ENCODE results near the gene AKR7A3. TPM values are rescaled to one million over a fixed set of nuclear protein-coding genes. Genes with fewer than 3 reads are reported as not detected.

Gene AKR7A3
- total and polyA plus RNA-seq, 9 of the 15 experiments (the other 6 are each of a cell fraction or from before 2014, with no cell fraction given): 0.04 to 1.5 (median 0.44) TPM; not detected in 1

- TF ChIP-seq U2AF1 (optimal IDR thresholded peaks at IDR 0.05; ENCODE audit: low read depth, low read length) (peak; percentile 97), EP400 (IDR thresholded peaks at IDR 0.05) (peak; percentile 100), CBX3 (IDR thresholded peaks at IDR 0.05; ENCODE audit: borderline replicate concordance in 1 of 2, low read length in 2 of 2) (0 out of 3 replicates have a peak, but pooled peaks of 1 of the 2 experiments have one; percentile 24), SETDB1 (IDR thresholded peaks at IDR 0.05; ENCODE audit: low read length) (peak; percentile 96), ZFX (CRISPR knock-in tag; IDR thresholded peaks at IDR 0.05) (peak; percentile 77), PYGO2 (tag; IDR thresholded peaks at IDR 0.05) (no peak), KLF6 (CRISPR knock-in tag; IDR thresholded peaks at IDR 0.05; ENCODE audit: borderline replicate concordance) (0 out of 2 replicates have a peak, but pooled peaks have one; percentile 12), ATF7 (IDR thresholded peaks at IDR 0.05) (peak; percentile 89), MNT (conservative IDR thresholded peaks at IDR 0.05) (peak; percentile 99 to 100), HDAC2 (IDR thresholded peaks at IDR 0.05) (peak; percentile 87), PCBP2 (IDR thresholded peaks at IDR 0.05; ENCODE audit: low read depth, low read length, poor library complexity, severe bottlenecking) (no peak), ZNF707 (CRISPR knock-in tag; conservative IDR thresholded peaks at IDR 0.05) (0 out of 2 replicates have a peak, but pooled peaks have one; percentile 27), ZNF584 (CRISPR knock-in tag; IDR thresholded peaks at IDR 0.05; ENCODE audit: low read depth) (no peak), HLTF (IDR thresholded peaks at IDR 0.05) (peak; percentile 48; the same call in 1 of the 2 replicates), NEUROD1 (IDR thresholded peaks at IDR 0.05; ENCODE audit: borderline replicate concordance, low read depth, low read length, partially characterized antibody) (peak; percentile 82), MCM7 (IDR thresholded peaks at IDR 0.05) (no peak), ZNF165 (CRISPR knock-in tag; IDR thresholded peaks at IDR 0.05; ENCODE audit: borderline replicate concordance) (0 out of 2 replicates have a peak, but pooled peaks have one; percentile 17), ARID3B (CRISPR knock-in tag; IDR thresholded peaks at IDR 0.05; ENCODE audit: borderline replicate concordance) (no peak), ZNF232 (CRISPR knock-in tag; IDR thresholded peaks at IDR 0.05) (peak; percentile 70; the same call in 1 of the 2 replicates), PHF21A (IDR thresholded peaks at IDR 0.05; ENCODE audit: borderline replicate concordance, low read depth) (0 out of 2 replicates have a peak, but pooled peaks have one; percentile 44), ZNF589 (CRISPR knock-in tag; IDR thresholded peaks at IDR 0.05; ENCODE audit: low read depth) (no peak), MEF2D (tag; conservative IDR thresholded peaks at IDR 0.05; ENCODE audit: low read depth) (no peak), HNRNPL (IDR thresholded peaks at IDR 0.05; ENCODE audit: low read depth, low read length) (peak; percentile 83)
- TF ChIP-seq, protein P1, sequence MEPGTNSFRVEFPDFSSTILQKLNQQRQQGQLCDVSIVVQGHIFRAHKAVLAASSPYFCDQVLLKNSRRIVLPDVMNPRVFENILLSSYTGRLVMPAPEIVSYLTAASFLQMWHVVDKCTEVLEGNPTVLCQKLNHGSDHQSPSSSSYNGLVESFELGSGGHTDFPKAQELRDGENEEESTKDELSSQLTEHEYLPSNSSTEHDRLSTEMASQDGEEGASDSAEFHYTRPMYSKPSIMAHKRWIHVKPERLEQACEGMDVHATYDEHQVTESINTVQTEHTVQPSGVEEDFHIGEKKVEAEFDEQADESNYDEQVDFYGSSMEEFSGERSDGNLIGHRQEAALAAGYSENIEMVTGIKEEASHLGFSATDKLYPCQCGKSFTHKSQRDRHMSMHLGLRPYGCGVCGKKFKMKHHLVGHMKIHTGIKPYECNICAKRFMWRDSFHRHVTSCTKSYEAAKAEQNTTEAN (CRISPR knock-in tag; IDR thresholded peaks at IDR 0.05): peak; percentile 51; the same call in 1 of the 2 replicates
Measured at GRCh38 chr1:19251305-19252196, 37.0 kb downstream of the AKR7A3 start, which contains the start of the genes EMC1 and MRTO4 (continued).

Data from K562 (cell line).